ENCODE measurements around the gene CERS1.

The CERS1 gene

GRCh38 chr19:18878058-18878797 lies 17.7 kb downstream of the CERS1 start:
- Histone ChIP-seq H3K4me3 (ENCODE audit: low read length, poor library complexity, severe bottlenecking) (no peak overlapping the region), H3K36me3 (ENCODE audit: insufficient read depth, low read length) (no peaks in the 10 kb centered on the region), H3K9ac (ENCODE audit: low read depth, low read length, poor library complexity, severe bottlenecking) (no peak overlapping the region), H2AFZ (ENCODE audit: low read length) (no peak overlapping the region), H3K9me2 (replicated peaks; ENCODE audit: low read depth, low read length) (no peaks in the 10 kb centered on the region), H3K27me3 (ENCODE audit: insufficient read depth, low read length, poor library complexity, severe bottlenecking) (no peaks in the 10 kb centered on the region), H3F3A (ENCODE audit: low read depth) (no peaks in the 10 kb centered on the region), H3K4me1 (ENCODE audit: insufficient read depth, low read length, poor library complexity, severe bottlenecking) (no peaks in the 10 kb centered on the region), H3K9me3 (ENCODE audit: insufficient read depth, low read depth, low read length) (no peaks in the 10 kb centered on the region), H3K4me2 (ENCODE audit: low read depth, low read length, poor library complexity, severe bottlenecking) (no peak overlapping the region), H4K20me1 (ENCODE audit: insufficient read depth, low read length, poor library complexity, severe bottlenecking) (no peaks in the 10 kb centered on the region), H3K79me2 (ENCODE audit: insufficient read depth, low read length) (no peaks in the 10 kb centered on the region)
- no peak for TF ChIP-seq EZH2phosphoT487 (IDR thresholded peaks at IDR 0.05; ENCODE audit: borderline replicate concordance)
- TF ChIP-seq, protein P1, sequence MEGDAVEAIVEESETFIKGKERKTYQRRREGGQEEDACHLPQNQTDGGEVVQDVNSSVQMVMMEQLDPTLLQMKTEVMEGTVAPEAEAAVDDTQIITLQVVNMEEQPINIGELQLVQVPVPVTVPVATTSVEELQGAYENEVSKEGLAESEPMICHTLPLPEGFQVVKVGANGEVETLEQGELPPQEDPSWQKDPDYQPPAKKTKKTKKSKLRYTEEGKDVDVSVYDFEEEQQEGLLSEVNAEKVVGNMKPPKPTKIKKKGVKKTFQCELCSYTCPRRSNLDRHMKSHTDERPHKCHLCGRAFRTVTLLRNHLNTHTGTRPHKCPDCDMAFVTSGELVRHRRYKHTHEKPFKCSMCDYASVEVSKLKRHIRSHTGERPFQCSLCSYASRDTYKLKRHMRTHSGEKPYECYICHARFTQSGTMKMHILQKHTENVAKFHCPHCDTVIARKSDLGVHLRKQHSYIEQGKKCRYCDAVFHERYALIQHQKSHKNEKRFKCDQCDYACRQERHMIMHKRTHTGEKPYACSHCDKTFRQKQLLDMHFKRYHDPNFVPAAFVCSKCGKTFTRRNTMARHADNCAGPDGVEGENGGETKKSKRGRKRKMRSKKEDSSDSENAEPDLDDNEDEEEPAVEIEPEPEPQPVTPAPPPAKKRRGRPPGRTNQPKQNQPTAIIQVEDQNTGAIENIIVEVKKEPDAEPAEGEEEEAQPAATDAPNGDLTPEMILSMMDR (conservative IDR thresholded peaks at IDR 0.05; ENCODE audit: low read length), result no peak

DNA sequence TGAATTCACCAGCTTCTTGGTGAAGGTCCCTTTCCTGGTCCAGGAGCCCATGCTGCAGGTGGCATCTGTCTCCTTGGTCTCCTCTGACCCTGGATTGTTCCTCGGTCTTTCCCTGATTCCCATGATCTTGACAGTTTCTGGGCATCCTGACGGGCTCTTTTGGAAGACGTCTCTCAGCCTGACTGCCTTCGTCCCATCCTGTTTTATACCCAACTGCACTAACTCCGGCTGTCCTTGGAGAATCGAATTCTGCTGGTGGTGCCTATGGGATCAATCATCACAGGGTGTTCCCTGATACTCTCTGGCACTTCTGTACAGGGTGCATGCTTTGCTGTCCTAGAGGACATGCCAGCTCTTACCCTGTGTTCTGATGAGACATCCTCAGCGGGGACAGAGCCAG lies 19.1 kb downstream of the CERS1 start:
- no peaks in the 10 kb centered on the region for H4K20me1 ChIP-seq (ENCODE audit: insufficient read depth, low read length, poor library complexity, severe bottlenecking)
- no peaks in the 10 kb centered on the region for H3F3A ChIP-seq (ENCODE audit: low read depth)
- TF ChIP-seq, protein P1 (conservative IDR thresholded peaks at IDR 0.05; ENCODE audit: low read length), result no peak
- no peak for TF ChIP-seq EZH2phosphoT487 (IDR thresholded peaks at IDR 0.05; ENCODE audit: borderline replicate concordance)

DNA sequence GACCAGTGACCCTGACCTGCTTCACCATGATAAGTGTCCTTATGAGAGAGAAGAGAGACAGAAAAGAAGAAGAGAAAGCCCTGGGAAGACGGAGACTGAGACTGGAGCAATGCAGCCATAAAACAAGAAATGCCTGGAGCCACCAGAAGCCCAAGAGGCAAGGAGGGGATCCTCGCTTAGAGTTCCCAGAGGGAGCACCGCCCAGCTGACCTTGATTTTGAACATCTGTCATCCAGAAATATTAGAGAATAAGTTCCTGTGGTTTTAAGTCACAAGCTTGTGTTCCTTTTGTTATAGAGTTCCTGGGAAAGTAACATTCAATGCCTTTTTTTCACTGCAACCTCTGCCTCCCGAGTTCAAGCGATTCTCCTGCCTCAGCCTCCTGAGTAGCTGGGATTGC lies 20.2 kb downstream of the CERS1 start:
- Histone ChIP-seq H3K36me3 (ENCODE audit: insufficient read depth, low read length) (no peaks in the 10 kb centered on the region), H3K9me2 (replicated peaks; ENCODE audit: low read depth, low read length) (no peaks in the 10 kb centered on the region)

More for the DNA sequence above, 19.1 kb downstream of the CERS1 start:
- Histone ChIP-seq H3K9me2 (replicated peaks; ENCODE audit: low read depth, low read length) (no peaks in the 10 kb centered on the region), H3K4me1 (ENCODE audit: insufficient read depth, low read length, poor library complexity, severe bottlenecking) (no peaks in the 10 kb centered on the region), H3K4me3 (ENCODE audit: low read length, poor library complexity, severe bottlenecking) (no peak overlapping the region), H3K4me2 (ENCODE audit: low read depth, low read length, poor library complexity, severe bottlenecking) (no peak overlapping the region), H3K9me3 (ENCODE audit: insufficient read depth, low read depth, low read length) (no peaks in the 10 kb centered on the region), H3K36me3 (ENCODE audit: insufficient read depth, low read length) (no peaks in the 10 kb centered on the region), H3K79me2 (ENCODE audit: insufficient read depth, low read length) (no peaks in the 10 kb centered on the region), H3K27me3 (ENCODE audit: insufficient read depth, low read length, poor library complexity, severe bottlenecking) (no peaks in the 10 kb centered on the region), H3K9ac (ENCODE audit: low read depth, low read length, poor library complexity, severe bottlenecking) (no peak overlapping the region), H2AFZ (ENCODE audit: low read length) (no peak overlapping the region)

More for the DNA sequence above, 20.2 kb downstream of the CERS1 start:
- TF ChIP-seq EZH2phosphoT487 (IDR thresholded peaks at IDR 0.05; ENCODE audit: borderline replicate concordance), result no peak
- TF ChIP-seq, protein P1 (conservative IDR thresholded peaks at IDR 0.05; ENCODE audit: low read length), result no peak
- Histone ChIP-seq H3K4me2 (ENCODE audit: low read depth, low read length, poor library complexity, severe bottlenecking) (no peak overlapping the region), H3K4me1 (ENCODE audit: insufficient read depth, low read length, poor library complexity, severe bottlenecking) (no peaks in the 10 kb centered on the region), H3K27me3 (ENCODE audit: insufficient read depth, low read length, poor library complexity, severe bottlenecking) (no peaks in the 10 kb centered on the region), H3K9me3 (ENCODE audit: insufficient read depth, low read depth, low read length) (no peaks in the 10 kb centered on the region), H3K9ac (ENCODE audit: low read depth, low read length, poor library complexity, severe bottlenecking) (no peak overlapping the region), H4K20me1 (ENCODE audit: insufficient read depth, low read length, poor library complexity, severe bottlenecking) (no peaks in the 10 kb centered on the region), H3K79me2 (ENCODE audit: insufficient read depth, low read length) (no peaks in the 10 kb centered on the region), H3F3A (ENCODE audit: low read depth) (no peaks in the 10 kb centered on the region), H2AFZ (ENCODE audit: low read length) (no peak overlapping the region), H3K4me3 (ENCODE audit: low read length, poor library complexity, severe bottlenecking) (no peak overlapping the region)
